Mammary epithelial cell (primary cell): ENCODE data around the gene STOML1.

ENCODE experiments used
- EZH2 ChIP-seq: IDR thresholded peaks from 2 replicates; pipeline ENCODE4 v1.6.1; 2012; ENCODE audit warnings: low read length, inconsistent platforms, borderline replicate concordance
- TF ChIP-seq, protein P1 (sequence below), 2 donors: IDR thresholded peaks in 1 of 2; conservative IDR thresholded peaks in 1 of 2; 2 replicates each; pipeline ENCODE4 v1.5.1; 2011 to 2012; ENCODE audit warnings: inconsistent platforms in 2 of 2, low read length in 2 of 2, mild to moderate bottlenecking in 2 of 2, control low read depth in 1 of 2, low read depth in 1 of 2; ENCODE audit not compliant: insufficient read depth in 1 of 2; ENCODE audit errors: extremely low read depth in 1 of 2

DNA sequence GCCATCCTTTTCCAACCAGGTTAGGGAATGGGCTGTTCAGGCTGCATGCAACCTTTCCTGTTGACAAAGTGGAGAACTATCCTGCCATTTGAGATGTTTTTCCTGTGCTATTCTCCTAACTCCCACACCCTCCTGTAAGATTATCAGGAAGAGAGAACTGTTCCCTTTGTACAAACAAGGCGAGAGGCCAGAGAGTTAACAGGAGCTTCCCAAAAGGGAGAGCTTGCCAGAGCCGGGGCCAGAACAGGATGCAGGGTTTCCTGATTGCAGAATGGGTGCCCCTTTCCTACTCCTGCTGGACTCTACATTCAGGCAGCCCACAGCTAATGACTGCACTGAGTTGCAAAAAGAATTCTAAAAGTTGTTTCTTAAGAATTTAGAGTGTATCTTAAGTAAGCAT is 19.5 kb upstream of the STOML1 start:
- TF ChIP-seq, protein P1, sequence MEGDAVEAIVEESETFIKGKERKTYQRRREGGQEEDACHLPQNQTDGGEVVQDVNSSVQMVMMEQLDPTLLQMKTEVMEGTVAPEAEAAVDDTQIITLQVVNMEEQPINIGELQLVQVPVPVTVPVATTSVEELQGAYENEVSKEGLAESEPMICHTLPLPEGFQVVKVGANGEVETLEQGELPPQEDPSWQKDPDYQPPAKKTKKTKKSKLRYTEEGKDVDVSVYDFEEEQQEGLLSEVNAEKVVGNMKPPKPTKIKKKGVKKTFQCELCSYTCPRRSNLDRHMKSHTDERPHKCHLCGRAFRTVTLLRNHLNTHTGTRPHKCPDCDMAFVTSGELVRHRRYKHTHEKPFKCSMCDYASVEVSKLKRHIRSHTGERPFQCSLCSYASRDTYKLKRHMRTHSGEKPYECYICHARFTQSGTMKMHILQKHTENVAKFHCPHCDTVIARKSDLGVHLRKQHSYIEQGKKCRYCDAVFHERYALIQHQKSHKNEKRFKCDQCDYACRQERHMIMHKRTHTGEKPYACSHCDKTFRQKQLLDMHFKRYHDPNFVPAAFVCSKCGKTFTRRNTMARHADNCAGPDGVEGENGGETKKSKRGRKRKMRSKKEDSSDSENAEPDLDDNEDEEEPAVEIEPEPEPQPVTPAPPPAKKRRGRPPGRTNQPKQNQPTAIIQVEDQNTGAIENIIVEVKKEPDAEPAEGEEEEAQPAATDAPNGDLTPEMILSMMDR (conservative IDR thresholded peaks at IDR 0.05 in 1 of 2, IDR thresholded peaks at IDR 0.05 in 1 of 2; ENCODE audit: extremely low read depth in 1 of 2, insufficient read depth in 1 of 2, low read depth in 1 of 2, low read length in 2 of 2) = no peak
- TF ChIP-seq EZH2 = no peak
